OCI-LY1 (cell line): ENCODE measurements around the gene HIPK3.

Source experiments
- EZH2 ChIP-seq: fragments of 200-600 bp; sonication (generic), shearing (Covaris generic); IDR thresholded peaks from 2 replicates; pipeline ENCODE4 v1.8.0; 2017; ENCODE audit warnings: borderline replicate concordance, mixed run types, mild to moderate bottlenecking, antibody characterized with exemption, low read length, moderate library complexity, mixed read lengths
- TF ChIP-seq, protein P1 (sequence below): fragments of 200-600 bp; sonication (generic), shearing (Covaris generic); IDR thresholded peaks from 2 replicates; pipeline ENCODE4 v1.5.1; 2017; ENCODE audit warnings: mild to moderate bottlenecking, antibody characterized with exemption, low read length, moderate library complexity, mixed read lengths

DNA sequence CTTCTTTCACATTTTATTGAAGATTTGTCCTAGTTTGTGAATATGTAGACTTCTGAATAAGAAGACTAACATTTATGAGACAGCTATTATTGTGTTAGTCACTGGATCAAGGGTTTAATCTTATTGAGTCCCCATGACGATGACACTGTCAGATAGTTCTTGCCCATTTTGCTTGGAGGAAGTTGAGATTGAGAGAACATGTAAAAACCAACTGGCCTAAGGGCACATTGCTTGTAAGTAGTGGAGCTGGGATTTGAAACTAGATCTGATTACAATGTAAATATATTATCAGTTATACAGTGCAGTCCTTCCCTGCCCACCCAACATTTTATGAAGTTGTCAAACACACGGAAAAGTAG is 134.7 kb downstream of the HIPK3 start:
- TF ChIP-seq, protein P1, sequence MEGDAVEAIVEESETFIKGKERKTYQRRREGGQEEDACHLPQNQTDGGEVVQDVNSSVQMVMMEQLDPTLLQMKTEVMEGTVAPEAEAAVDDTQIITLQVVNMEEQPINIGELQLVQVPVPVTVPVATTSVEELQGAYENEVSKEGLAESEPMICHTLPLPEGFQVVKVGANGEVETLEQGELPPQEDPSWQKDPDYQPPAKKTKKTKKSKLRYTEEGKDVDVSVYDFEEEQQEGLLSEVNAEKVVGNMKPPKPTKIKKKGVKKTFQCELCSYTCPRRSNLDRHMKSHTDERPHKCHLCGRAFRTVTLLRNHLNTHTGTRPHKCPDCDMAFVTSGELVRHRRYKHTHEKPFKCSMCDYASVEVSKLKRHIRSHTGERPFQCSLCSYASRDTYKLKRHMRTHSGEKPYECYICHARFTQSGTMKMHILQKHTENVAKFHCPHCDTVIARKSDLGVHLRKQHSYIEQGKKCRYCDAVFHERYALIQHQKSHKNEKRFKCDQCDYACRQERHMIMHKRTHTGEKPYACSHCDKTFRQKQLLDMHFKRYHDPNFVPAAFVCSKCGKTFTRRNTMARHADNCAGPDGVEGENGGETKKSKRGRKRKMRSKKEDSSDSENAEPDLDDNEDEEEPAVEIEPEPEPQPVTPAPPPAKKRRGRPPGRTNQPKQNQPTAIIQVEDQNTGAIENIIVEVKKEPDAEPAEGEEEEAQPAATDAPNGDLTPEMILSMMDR = no peak
- no peak for TF ChIP-seq EZH2
